ENCODE data around the gene FGGY.

FGGY gene

DNA sequence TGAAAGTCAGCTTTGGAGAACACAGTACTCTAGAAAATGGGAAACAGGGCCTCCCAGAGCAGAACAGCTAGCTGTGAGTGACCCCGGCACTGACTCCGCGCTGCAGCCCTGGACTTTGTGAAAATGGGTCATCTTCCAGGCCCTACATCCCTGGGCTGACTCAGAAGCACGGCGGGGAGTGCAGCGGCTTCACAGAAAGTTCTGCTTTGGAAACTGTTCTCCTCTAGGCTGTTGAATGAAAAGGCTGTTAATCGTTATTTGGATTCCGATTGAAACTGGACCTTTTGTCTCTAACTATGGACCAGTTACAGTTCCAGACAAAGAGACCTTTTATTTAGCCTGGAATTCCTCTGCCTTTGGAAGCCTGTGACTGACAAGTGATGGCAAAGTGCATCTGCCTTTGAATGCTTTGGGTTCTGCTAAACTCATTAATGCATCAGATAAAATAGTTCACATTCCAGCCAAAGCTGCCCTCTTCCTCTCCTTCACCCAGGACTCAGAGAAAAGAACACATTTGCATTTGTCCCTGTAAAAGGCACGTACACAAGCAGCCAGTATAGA is 372.9 kb downstream of the FGGY start:
- no peak for TF ChIP-seq POLR2A (IDR thresholded peaks at IDR 0.05; ENCODE audit: extremely low read depth, insufficient read length)
- H3K4me3 ChIP-seq (ENCODE audit: low read depth, low read length) = no peak overlapping the region
- DNase-seq (ENCODE audit: low read depth) = no peak

DNA sequence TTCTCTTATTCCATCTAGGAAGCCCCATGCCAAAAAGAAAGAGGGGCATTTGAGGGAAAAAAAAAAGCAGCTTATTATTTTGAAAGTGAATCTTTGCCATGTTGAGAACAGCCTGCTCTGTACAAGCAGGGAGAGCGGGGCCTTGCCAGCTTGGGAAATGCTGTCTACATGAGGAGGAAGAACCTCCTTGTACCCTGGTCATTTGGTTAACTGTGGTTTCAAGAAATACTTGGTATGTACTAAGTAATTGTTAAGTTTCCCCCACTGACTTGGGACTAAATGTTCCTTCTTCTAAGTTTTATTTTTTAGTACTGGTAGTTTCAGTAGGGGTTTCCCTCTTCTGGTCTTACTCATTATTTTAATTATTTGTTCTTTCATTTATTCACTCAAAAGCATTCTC is 373.8 kb downstream of the FGGY start:
- DNase-seq (ENCODE audit: low read depth) = no peak
- TF ChIP-seq POLR2A (IDR thresholded peaks at IDR 0.05; ENCODE audit: extremely low read depth, insufficient read length) (no peak), MYC (IDR thresholded peaks at IDR 0.05; ENCODE audit: low read depth, low read length) (no peak)
- TF ChIP-seq, protein P1, sequence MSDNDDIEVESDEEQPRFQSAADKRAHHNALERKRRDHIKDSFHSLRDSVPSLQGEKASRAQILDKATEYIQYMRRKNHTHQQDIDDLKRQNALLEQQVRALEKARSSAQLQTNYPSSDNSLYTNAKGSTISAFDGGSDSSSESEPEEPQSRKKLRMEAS (IDR thresholded peaks at IDR 0.05; ENCODE audit: low read depth, low read length) = no peak
- TF ChIP-seq, protein P2, sequence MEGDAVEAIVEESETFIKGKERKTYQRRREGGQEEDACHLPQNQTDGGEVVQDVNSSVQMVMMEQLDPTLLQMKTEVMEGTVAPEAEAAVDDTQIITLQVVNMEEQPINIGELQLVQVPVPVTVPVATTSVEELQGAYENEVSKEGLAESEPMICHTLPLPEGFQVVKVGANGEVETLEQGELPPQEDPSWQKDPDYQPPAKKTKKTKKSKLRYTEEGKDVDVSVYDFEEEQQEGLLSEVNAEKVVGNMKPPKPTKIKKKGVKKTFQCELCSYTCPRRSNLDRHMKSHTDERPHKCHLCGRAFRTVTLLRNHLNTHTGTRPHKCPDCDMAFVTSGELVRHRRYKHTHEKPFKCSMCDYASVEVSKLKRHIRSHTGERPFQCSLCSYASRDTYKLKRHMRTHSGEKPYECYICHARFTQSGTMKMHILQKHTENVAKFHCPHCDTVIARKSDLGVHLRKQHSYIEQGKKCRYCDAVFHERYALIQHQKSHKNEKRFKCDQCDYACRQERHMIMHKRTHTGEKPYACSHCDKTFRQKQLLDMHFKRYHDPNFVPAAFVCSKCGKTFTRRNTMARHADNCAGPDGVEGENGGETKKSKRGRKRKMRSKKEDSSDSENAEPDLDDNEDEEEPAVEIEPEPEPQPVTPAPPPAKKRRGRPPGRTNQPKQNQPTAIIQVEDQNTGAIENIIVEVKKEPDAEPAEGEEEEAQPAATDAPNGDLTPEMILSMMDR (IDR thresholded peaks at IDR 0.05; ENCODE audit: low read depth, low read length) = no peak

GRCh38 chr1:59671066-59671952 is 374.4 kb downstream of the FGGY start:
- TF ChIP-seq, protein P1 (IDR thresholded peaks at IDR 0.05; ENCODE audit: low read depth, low read length) = no peak
- no peak for TF ChIP-seq POLR2A (IDR thresholded peaks at IDR 0.05; ENCODE audit: extremely low read depth, insufficient read length)
- TF ChIP-seq MYC (IDR thresholded peaks at IDR 0.05; ENCODE audit: low read depth, low read length) = no peak
- TF ChIP-seq, protein P2 (IDR thresholded peaks at IDR 0.05; ENCODE audit: low read depth, low read length) = no peak
- H3K4me3 ChIP-seq (ENCODE audit: low read depth, low read length) = no peak overlapping the region
- DNase-seq (ENCODE audit: low read depth) = no peak

More for the DNA sequence above, 373.8 kb downstream of the FGGY start:
- no peak overlapping the region for H3K4me3 ChIP-seq (ENCODE audit: low read depth, low read length)

- TF ChIP-seq MYC (IDR thresholded peaks at IDR 0.05; ENCODE audit: low read depth, low read length) = no peak
- DNase-seq (ENCODE audit: low read depth) = no peak
- H3K4me3 ChIP-seq (ENCODE audit: low read depth, low read length) = no peak overlapping the region
Observed at GRCh38 chr1:59671953-59672305, 375.0 kb downstream of the FGGY start.

DNA sequence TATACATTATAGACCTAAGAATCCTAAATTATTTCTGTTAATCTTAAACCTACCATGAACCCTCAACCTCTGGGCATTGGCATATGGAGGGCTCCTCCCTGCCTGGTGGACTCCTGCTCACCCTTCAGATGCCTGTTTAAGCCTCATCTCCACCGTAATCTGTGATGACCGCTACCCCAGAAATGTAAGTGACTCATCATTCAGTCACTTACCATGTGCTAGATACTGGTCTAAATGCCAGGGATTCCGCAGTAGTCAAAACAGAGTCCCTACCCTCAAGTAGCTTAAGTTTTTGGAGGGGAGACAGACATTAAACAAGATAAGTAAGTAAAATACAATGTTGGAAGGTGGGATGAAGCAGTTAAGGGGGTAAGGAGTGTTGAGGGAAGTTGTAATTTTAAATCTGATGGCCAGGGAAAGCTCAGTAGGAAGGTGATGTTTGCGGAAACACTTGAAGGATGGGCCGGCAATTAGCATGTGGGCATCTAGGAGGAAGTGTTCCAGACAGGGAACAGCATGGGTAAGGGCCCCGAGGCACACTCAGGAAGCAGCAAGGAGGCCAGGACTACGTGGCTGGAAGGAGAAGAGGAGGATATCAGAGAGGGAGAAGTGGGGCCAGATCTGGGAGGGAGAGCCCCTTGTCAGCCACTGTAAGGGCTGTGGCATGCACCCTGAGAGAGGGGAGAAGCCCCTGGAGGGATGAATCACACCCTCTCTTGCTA is 376.1 kb downstream of the FGGY start:
- H3K4me3 ChIP-seq (ENCODE audit: low read depth, low read length) = no peak overlapping the region
- TF ChIP-seq POLR2A (IDR thresholded peaks at IDR 0.05; ENCODE audit: extremely low read depth, insufficient read length) (no peak), MYC (IDR thresholded peaks at IDR 0.05; ENCODE audit: low read depth, low read length) (no peak)
- TF ChIP-seq, protein P2 (IDR thresholded peaks at IDR 0.05; ENCODE audit: low read depth, low read length) = no peak
- TF ChIP-seq, protein P1 (IDR thresholded peaks at IDR 0.05; ENCODE audit: low read depth, low read length) = no peak
- peak; percentile 51 for DNase-seq (ENCODE audit: low read depth)

DNA sequence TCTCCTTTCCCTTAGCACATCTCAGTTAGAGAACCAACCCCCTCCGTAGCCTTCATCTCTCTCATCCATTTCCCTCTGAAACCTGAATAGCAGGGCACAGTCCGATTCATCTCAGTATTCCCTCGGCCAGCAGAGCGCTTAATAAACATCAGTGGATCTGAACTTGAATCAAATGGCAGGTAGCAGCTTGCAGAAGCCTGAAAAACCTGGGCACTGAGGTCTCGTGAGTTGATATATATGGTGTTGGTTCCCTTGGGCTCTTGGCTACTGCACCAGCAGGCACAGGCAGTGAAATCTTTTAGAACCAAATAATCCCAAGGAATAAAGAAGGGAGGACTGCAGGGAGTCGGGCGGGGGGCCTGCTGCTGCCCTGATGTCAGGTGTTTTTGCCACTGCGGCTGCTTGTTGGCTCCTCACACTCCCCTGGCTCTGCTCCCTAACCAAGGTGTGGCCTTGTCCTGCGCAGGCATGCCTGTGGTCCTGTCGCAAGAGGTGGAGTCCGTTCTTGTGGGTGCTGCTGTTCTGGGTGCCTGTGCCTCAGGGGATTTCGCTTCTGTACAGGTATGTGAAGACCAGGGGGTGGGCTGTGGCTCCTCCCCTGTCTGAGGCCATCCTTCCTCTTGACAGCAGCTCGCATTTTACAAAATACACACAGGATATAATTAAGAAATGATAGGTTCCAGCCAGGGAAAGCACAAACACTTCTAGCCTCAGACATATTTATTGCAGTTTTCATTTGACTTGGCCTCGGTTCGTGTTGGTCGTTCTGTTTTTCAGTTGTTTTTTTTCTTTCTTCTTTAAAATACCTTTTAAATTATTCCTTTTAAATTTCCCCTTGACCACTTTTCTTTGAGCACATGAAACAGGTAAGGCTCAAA is 376.9 kb downstream of the FGGY start:
- TF ChIP-seq, protein P2 (IDR thresholded peaks at IDR 0.05; ENCODE audit: low read depth, low read length) = no peak
- H3K4me3 ChIP-seq (ENCODE audit: low read depth, low read length) = no peak overlapping the region
- no peak for DNase-seq (ENCODE audit: low read depth)
